Upper lobe of right lung (tissue), 1 donor: ENCODE measurements around the gene H2BW1. TPM values are rescaled to one million over a fixed set of nuclear protein-coding genes. Genes with fewer than 3 reads are reported as not detected.
A peak's percentile ranks its signal among the peaks of the same experiment; 100 is the strongest.
"Not testable (repeated sequence)": the region's sequence is repeated elsewhere in the genome, so short reads cannot be mapped to it uniquely, and the experiment has no call there.

Source experiments
- ATAC-seq: fragments of 200-7000 bp; cut with Tn5 transposase; one replicate; pipeline ENCODE4 v1.9.1; 2020; ENCODE audit warnings: mild to moderate bottlenecking, moderate library complexity
- DNase-seq: peaks from one replicate; pipeline ENCODE4 v3.0.0-alpha.2; 2020
- H3K27ac ChIP-seq: fragments of 200-600 bp; one replicate; pipeline ENCODE4 v1.8.0; 2022
- H3K27me3 ChIP-seq: fragments of 200-600 bp; one replicate; pipeline ENCODE4 v1.8.0; 2022; ENCODE audit warnings: mild to moderate bottlenecking
- H3K36me3 ChIP-seq: fragments of 200-600 bp; one replicate; pipeline ENCODE4 v1.8.0; 2022
- H3K4me1 ChIP-seq: fragments of 200-600 bp; one replicate; pipeline ENCODE4 v1.8.0; 2022
- H3K4me3 ChIP-seq: fragments of 200-600 bp; one replicate; pipeline ENCODE4 v1.8.0; 2022; ENCODE audit warnings: mild to moderate bottlenecking
- H3K9me3 ChIP-seq: fragments of 200-600 bp; one replicate; pipeline ENCODE4 v1.8.0; 2022
- CTCF ChIP-seq: fragments of 200-600 bp; IDR thresholded peaks from one replicate; pipeline ENCODE4 v1.8.0; 2022; ENCODE audit warnings: antibody characterized with exemption
- intact Hi-C: fragments of 100-400 bp; cut with DNase I; formaldehyde crosslinking; loops from one replicate; pipeline ENCODE4 v1.11.0; 2022
- long read RNA-seq: library from polyadenylated mRNA; unstranded; transcript quantifications from one replicate; pipeline ENCODE4 v2.0.0, GENCODE V29; 2021
- total RNA-seq: library from RNA; stranded (reverse); fragmentation: NEBNext Ultra II Directional; extraction: Animal tissue kit (Norgen Biotek cat#: 25700); gene quantifications from one replicate; pipeline ENCODE4 v1.2.1, GENCODE V29; 2021
- donor health status: DM: no; HTN: yes; CAD: no; lungs with severe emphysema.

Gene H2BW1
- total RNA-seq: not detected
- long read RNA-seq: 0 reads

- ATAC-seq: no peak
- intact Hi-C loops: no loop called here
- TF ChIP-seq CTCF: no peak
Observed at GRCh38 chrX:104013606-104014005, at the start of gene H2BW1. Gene H2BW1 (minus strand): TSS chrX:104013708. CDS start chrX:104013576, 132 bp downstream.

GRCh38 chrX:104062636-104063035, 49.1 kb upstream of the H2BW1 start:
- DNase-seq, H3K9me3 ChIP-seq, ATAC-seq, intact Hi-C loops, H3K4me1 ChIP-seq, H3K4me3 ChIP-seq, H3K36me3 ChIP-seq, H3K27me3 ChIP-seq, H3K27ac ChIP-seq: not testable (repeated sequence)

More at GRCh38 chrX:104013606-104014005, at the start of gene H2BW1:
- DNase-seq: no peak
- Histone ChIP-seq H3K4me1 (no peaks in the 10 kb centered on the region), H3K4me3 (no peak within 1 kb of the TSS), H3K9me3 (no peaks in the 10 kb centered on the region), H3K36me3 (no peaks in the 10 kb centered on the region), H3K27ac (no peak within 1 kb of the TSS), H3K27me3 (no peaks in the 10 kb centered on the region)

GRCh38 chrX:104054956-104055355, 41.4 kb upstream of the H2BW1 start:
- H3K27ac ChIP-seq, H3K4me1 ChIP-seq: not testable (repeated sequence)
- ATAC-seq: peak; percentile 64

GRCh38 chrX:104047171-104047570, 33.7 kb upstream of the H2BW1 start:
- Histone ChIP-seq H3K9me3 (no peaks in the 10 kb centered on the region), H3K36me3 (no peaks in the 10 kb centered on the region), H3K27me3 (no peaks in the 10 kb centered on the region), H3K27ac (no peak overlapping the region), H3K4me3 (no peak overlapping the region), H3K4me1 (no peaks in the 10 kb centered on the region)
- intact Hi-C loops: no loop called here
- ATAC-seq (no peak), DNase-seq (no peak)
- TF ChIP-seq CTCF: no peak

More at GRCh38 chrX:104054956-104055355, 41.4 kb upstream of the H2BW1 start:
- H3K4me3 ChIP-seq, H3K9me3 ChIP-seq, DNase-seq, H3K27me3 ChIP-seq, H3K36me3 ChIP-seq, intact Hi-C loops: not testable (repeated sequence)

GRCh38 chrX:104045642-104046041, 32.1 kb upstream of the H2BW1 start:
- intact Hi-C loops: no loop called here
- no peaks in the 10 kb centered on the region for H3K27me3 ChIP-seq
- no peak overlapping the region for H3K27ac ChIP-seq
- H3K36me3 ChIP-seq: no peaks in the 10 kb centered on the region
- H3K4me1 ChIP-seq: no peaks in the 10 kb centered on the region
- H3K4me3 ChIP-seq: no peak overlapping the region
- ATAC-seq (no peak), DNase-seq (no peak)
- no peak for TF ChIP-seq CTCF
- H3K9me3 ChIP-seq: no peaks in the 10 kb centered on the region

GRCh38 chrX:104041003-104041402, 27.5 kb upstream of the H2BW1 start:
- Histone ChIP-seq H3K27ac (no peak overlapping the region), H3K36me3 (no peaks in the 10 kb centered on the region), H3K27me3 (no peaks in the 10 kb centered on the region), H3K4me1 (no peaks in the 10 kb centered on the region), H3K9me3 (no peaks in the 10 kb centered on the region), H3K4me3 (no peak overlapping the region)
- DNase-seq: no peak
- intact Hi-C loops: no loop called here
- no peak for TF ChIP-seq CTCF
- no peak for ATAC-seq
